IPS-15b (cell line): ENCODE data around the gene TUBGCP2.
"Not testable (repeated sequence)": the region's sequence is repeated elsewhere in the genome, so short reads cannot be mapped to it uniquely, and the experiment has no call there.

ENCODE experiments used
- H3K27me3 ChIP-seq: one replicate; pipeline ENCODE4 v1.6.1; 2013; ENCODE audit warnings: low read length; ENCODE audit not compliant: control insufficient read depth, insufficient read depth
- H3K36me3 ChIP-seq: one replicate; pipeline ENCODE4 v1.6.1; 2013; ENCODE audit warnings: low read length; ENCODE audit not compliant: control insufficient read depth, insufficient read depth
- H3K4me1 ChIP-seq: one replicate; pipeline ENCODE4 v1.6.1; 2013; ENCODE audit warnings: mild to moderate bottlenecking, low read length; ENCODE audit not compliant: control insufficient read depth, insufficient read depth
- H3K4me3 ChIP-seq: one replicate; pipeline ENCODE4 v1.5.1; 2013; ENCODE audit warnings: low read depth, low read length
- H3K9ac ChIP-seq: one replicate; pipeline ENCODE4 v1.6.1; 2013; ENCODE audit warnings: low read depth, mild to moderate bottlenecking, low read length
- H3K9me3 ChIP-seq: one replicate; pipeline ENCODE4 v1.6.1; 2013; ENCODE audit warnings: mild to moderate bottlenecking, low read length; ENCODE audit not compliant: control insufficient read depth, insufficient read depth

The TUBGCP2 gene

GRCh38 chr10:133326745-133327650 lies 18.3 kb upstream of the TUBGCP2 start:
- Histone ChIP-seq H3K36me3 (no peaks in the 10 kb centered on the region), H3K9me3 (no peaks in the 10 kb centered on the region), H3K4me3 (no peak overlapping the region), H3K4me1 (peaks cover 8% of the 10 kb centered on the region), H3K27me3 (peaks cover 57% of the 10 kb centered on the region), H3K9ac (no peak overlapping the region)

GRCh38 chr10:133326223-133326551 lies 17.5 kb upstream of the TUBGCP2 start:
- Histone ChIP-seq H3K9ac (no peak overlapping the region), H3K4me3 (peak overlapping the region; percentile 55), H3K27me3 (peaks cover 49% of the 10 kb centered on the region), H3K36me3 (no peaks in the 10 kb centered on the region), H3K4me1 (peaks cover 8% of the 10 kb centered on the region), H3K9me3 (no peaks in the 10 kb centered on the region)

- peaks cover 43% of the 10 kb centered on the region for H3K27me3 ChIP-seq
- H3K4me1 ChIP-seq, result peaks cover 8% of the 10 kb centered on the region
- H3K9ac ChIP-seq, result no peak overlapping the region
- H3K36me3 ChIP-seq, result no peaks in the 10 kb centered on the region
- H3K4me3 ChIP-seq, result peak overlapping the region; percentile 55
- no peaks in the 10 kb centered on the region for H3K9me3 ChIP-seq
Measured at GRCh38 chr10:133325440-133326222, 17.0 kb upstream of the TUBGCP2 start.

- no peak overlapping the region for H3K9ac ChIP-seq
- peaks cover 8% of the 10 kb centered on the region for H3K4me1 ChIP-seq
- peaks cover 41% of the 10 kb centered on the region for H3K27me3 ChIP-seq
- H3K36me3 ChIP-seq, result no peaks in the 10 kb centered on the region
- H3K9me3 ChIP-seq, result no peaks in the 10 kb centered on the region
- H3K4me3 ChIP-seq, result peak overlapping the region; percentile 18
Measured at GRCh38 chr10:133324857-133325260, 16.2 kb upstream of the TUBGCP2 start.

GRCh38 chr10:133324198-133324792 lies 15.6 kb upstream of the TUBGCP2 start:
- Histone ChIP-seq H3K9me3 (no peaks in the 10 kb centered on the region), H3K27me3 (peaks cover 41% of the 10 kb centered on the region), H3K36me3 (no peaks in the 10 kb centered on the region), H3K4me1 (peaks cover 5% of the 10 kb centered on the region), H3K4me3 (peak overlapping the region; percentile 37), H3K9ac (no peak overlapping the region)

- H3K4me3 ChIP-seq, H3K36me3 ChIP-seq, H3K4me1 ChIP-seq, H3K9ac ChIP-seq, H3K9me3 ChIP-seq: not testable (repeated sequence)
- H3K27me3 ChIP-seq, result peaks cover 25% of the 10 kb centered on the region
Measured at GRCh38 chr10:133322064-133322709, 13.5 kb upstream of the TUBGCP2 start.

GRCh38 chr10:133320852-133321422 lies 12.3 kb upstream of the TUBGCP2 start:
- not testable (repeated sequence) for H3K9ac ChIP-seq, H3K4me3 ChIP-seq, H3K4me1 ChIP-seq, H3K36me3 ChIP-seq, H3K9me3 ChIP-seq
- H3K27me3 ChIP-seq, result peaks cover 12% of the 10 kb centered on the region

- Histone ChIP-seq H3K4me1 (no peaks in the 10 kb centered on the region), H3K27me3 (peaks cover 9% of the 10 kb centered on the region), H3K4me3 (peak overlapping the region; percentile 44), H3K9me3 (no peaks in the 10 kb centered on the region), H3K36me3 (no peaks in the 10 kb centered on the region), H3K9ac (peak overlapping the region; percentile 19)
Measured at GRCh38 chr10:133318494-133319127, 9.9 kb upstream of the TUBGCP2 start.

GRCh38 chr10:133316732-133317131 lies 8.1 kb upstream of the TUBGCP2 start:
- peaks cover 4% of the 10 kb centered on the region for H3K36me3 ChIP-seq
- no peaks in the 10 kb centered on the region for H3K9me3 ChIP-seq
- H3K4me1 ChIP-seq, result no peaks in the 10 kb centered on the region
- H3K4me3 ChIP-seq, result no peak overlapping the region
- H3K27me3 ChIP-seq, result peaks cover 9% of the 10 kb centered on the region
- no peak overlapping the region for H3K9ac ChIP-seq

- no peaks in the 10 kb centered on the region for H3K4me1 ChIP-seq
- H3K36me3 ChIP-seq, result peaks cover 4% of the 10 kb centered on the region
- no peak overlapping the region for H3K9ac ChIP-seq
- H3K9me3 ChIP-seq, result no peaks in the 10 kb centered on the region
- no peak overlapping the region for H3K4me3 ChIP-seq
- peaks cover 9% of the 10 kb centered on the region for H3K27me3 ChIP-seq
Measured at GRCh38 chr10:133316266-133316665, 7.6 kb upstream of the TUBGCP2 start.

GRCh38 chr10:133315847-133316246 lies 7.2 kb upstream of the TUBGCP2 start:
- H3K4me3 ChIP-seq, result no peak overlapping the region

More at GRCh38 chr10:133315847-133316246, 7.2 kb upstream of the TUBGCP2 start:
- Histone ChIP-seq H3K27me3 (peaks cover 9% of the 10 kb centered on the region), H3K4me1 (no peaks in the 10 kb centered on the region), H3K9me3 (no peaks in the 10 kb centered on the region), H3K36me3 (peaks cover 6% of the 10 kb centered on the region), H3K9ac (no peak overlapping the region)
